ENCODE data around the gene PCDH1.
"Not testable (repeated sequence)": the region's sequence is repeated elsewhere in the genome, so short reads cannot be mapped to it uniquely, and the experiment has no call there.

Gene PCDH1

DNA sequence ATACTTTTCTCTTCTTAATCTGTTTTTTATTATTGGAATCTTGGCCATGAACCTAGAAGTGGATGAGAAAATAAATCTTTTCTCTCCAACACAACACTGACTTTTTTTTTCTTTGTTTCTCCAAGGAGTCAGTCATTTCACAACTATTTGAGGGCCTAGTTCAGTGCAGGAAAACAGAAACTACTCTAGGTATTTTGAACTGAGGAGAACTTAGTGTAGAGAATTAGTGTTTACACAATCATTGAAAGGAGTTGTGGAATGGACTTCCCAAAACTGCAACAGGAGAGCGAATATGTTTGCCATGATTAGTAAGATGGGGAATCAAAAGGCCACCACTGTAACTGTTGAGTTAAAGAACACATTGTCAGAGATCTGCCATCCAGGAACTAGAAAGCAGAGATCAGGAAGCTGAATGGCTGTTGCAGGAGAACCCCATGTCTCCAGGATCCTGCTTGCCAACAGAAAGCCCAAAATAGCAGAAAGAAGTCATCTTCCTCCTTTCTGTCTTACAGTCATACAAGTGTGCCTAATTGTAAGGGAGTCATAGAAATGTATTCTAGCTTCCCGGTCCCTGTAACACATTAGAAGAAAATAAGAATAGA is 20.3 kb upstream of the PCDH1 start:
- DNase-seq (ENCODE audit: low read depth) = no peak

DNA sequence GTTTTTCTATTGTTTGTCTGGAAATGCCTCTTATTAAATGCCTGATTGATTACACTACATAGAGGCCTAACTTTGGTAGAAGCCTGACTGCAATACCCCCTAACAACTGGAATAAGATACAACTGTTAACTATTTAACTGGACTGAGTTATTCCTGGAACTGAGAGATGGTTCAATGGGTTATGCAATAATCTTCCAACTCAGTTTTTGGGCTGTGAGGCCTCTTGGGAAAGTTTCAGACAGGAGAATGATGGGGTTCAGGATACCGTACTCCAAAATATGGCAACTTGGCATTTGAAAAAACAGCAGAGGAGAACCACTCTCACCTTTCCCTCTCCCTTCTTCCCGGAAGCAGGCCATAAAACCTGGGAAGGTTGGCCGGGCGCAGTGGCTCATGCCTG is 19.2 kb upstream of the PCDH1 start:
- no peak for DNase-seq (ENCODE audit: low read depth)

DNA sequence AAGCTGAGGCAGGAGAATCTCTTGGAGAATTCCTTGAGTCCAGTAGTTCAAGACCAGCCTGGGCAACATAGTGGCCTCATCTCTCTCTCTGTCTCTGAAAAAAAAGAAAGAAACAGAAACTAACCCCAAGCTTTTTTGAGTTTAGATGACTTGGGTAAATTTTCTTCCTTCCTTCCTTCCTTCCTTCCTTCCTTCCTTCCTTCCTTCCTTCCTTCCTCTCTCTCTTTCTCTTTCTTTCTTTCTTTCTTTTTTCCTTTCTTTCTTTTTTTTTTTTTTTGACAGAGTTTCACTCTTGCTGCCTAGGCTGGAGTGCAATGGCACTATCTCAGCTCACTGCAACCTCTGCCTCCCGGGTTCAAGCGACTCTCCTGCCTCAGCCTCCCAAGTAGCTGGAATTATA is 12.2 kb upstream of the PCDH1 start:
- DNase-seq (ENCODE audit: low read depth) = not testable (repeated sequence)

DNA sequence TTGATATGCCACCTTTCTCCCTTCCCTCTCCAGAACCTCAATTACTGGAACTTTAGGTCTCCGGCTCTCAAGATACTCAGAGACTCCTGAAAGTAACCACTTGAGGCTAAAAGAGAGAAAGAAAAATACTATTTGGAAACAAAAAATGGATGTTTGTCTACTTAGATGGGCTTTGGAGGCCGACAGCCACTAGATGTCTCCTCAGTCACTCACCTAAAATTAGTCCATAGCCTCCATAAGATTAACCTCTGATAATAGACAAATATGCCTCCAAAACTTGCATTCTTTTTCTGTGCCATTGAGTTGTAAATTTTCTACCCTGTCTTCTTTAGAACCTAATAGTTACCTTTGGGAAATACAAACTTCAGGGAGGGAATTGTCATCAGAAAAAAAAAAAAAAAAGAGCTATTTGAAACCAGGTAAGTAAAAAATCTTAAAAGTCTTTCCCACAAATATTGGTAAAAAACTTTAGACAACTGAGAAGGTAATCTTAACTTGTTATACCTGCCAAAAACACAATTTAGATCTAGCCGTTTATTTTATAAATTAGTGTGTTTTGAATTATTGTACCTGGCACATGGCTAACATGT is 11.2 kb upstream of the PCDH1 start:
- DNase-seq (ENCODE audit: low read depth) = no peak

DNA sequence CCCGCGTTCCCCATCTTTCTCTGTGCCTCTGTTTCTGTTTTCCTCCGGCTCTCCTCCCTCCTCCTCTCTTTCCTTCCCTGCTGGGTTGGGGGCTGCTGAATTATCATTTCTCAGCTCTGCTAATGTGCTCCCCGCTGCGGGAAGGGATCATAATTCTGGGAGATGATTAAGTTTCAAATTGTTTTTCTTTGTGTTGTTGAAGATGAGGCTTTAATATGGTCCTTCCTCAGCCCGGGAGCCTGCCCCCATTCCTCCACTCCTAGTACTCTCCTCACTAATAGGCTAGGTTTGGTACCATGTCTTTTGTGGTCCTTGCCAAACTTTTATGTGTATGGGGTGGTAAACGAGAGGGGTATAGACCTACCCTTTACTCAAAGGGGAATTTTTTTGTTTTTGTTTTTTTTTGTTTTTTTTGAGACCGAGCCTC is 5.7 kb upstream of the PCDH1 start:
- DNase-seq (ENCODE audit: low read depth) = no peak

DNA sequence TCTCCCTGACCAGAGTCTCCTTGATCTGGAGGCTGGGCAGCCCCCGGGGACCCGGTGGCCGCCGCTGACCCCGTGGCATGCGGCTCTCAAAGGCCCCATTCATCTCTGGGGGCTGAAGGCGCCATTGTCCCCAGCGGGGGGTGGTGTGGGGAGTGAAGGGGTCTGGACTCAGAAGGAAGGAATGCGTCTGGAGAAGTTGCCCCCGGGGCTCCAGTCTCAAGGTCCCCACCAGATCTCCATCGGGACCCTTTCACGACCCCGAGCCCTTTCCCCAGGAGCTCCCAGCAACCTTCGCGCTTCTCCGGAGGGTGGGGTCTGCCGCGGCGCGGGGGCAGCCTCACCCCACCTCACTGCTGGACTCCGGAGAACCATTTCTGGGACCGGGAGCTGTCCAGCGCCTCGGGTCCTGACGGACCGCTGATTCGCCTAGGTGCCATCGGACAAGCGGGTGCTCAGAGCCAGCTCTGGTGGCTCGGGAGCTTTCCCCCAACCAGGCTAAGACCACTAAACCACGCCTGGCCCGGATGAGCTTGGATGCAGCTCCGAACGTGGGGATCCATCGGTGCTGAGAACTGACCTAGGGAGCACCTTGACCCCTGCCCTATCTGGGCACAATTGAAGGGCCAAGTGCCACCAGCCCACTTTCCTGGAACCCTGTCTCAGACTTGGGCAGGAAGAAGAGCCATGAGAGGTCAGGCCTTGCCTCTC is 5.1 kb upstream of the PCDH1 start:
- no peak for DNase-seq (ENCODE audit: low read depth)

DNA sequence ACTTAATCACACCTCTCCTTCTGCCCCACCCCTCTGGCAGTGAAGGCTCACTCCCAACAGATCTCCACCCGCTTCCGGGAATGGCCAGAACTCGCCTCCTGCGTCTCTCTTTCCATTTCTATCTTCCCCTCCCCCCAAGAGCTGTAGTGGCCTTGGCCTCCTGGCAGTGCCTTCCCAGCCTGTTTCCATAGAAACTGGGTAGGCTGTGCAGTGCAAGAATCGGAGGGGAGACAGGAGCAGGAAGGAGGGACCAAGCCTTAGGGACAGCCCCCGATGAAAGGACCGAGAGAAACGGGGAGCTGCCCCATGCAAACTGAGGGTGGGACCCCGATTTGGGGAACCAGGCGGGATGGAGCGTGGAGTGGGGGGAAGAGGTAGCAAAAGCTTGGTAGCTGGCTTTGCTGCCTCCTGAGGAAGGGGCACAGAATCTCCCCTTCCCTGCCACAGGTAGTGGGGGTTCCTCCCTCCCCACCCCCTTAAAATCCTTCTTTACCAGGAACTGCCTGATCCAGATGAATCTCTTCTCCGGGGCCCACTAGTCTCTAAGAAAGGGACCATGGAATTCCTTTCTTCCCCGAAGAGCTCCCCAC is 4.5 kb upstream of the PCDH1 start:
- DNase-seq (ENCODE audit: low read depth) = no peak

DNA sequence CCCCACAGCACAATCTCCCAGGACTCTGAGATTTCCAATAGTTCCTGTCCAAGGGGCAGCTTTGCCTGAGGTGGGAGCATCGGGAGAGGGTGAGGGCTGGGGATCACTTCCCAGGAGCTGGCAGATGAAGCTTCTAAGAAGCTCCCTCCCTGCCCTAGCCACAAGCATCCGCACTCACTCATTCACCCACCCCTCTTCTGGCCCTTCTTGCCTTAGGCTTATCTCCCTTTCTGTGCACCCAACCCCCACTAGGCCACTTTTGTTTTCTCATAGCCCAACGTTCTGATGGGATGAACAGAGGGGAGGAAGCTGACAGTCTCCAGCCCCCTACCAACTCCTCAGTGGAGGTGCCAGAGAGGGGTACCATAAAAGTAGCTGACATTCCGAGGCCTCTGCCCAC is 3.7 kb upstream of the PCDH1 start:
- DNase-seq (ENCODE audit: low read depth) = no peak

DNA sequence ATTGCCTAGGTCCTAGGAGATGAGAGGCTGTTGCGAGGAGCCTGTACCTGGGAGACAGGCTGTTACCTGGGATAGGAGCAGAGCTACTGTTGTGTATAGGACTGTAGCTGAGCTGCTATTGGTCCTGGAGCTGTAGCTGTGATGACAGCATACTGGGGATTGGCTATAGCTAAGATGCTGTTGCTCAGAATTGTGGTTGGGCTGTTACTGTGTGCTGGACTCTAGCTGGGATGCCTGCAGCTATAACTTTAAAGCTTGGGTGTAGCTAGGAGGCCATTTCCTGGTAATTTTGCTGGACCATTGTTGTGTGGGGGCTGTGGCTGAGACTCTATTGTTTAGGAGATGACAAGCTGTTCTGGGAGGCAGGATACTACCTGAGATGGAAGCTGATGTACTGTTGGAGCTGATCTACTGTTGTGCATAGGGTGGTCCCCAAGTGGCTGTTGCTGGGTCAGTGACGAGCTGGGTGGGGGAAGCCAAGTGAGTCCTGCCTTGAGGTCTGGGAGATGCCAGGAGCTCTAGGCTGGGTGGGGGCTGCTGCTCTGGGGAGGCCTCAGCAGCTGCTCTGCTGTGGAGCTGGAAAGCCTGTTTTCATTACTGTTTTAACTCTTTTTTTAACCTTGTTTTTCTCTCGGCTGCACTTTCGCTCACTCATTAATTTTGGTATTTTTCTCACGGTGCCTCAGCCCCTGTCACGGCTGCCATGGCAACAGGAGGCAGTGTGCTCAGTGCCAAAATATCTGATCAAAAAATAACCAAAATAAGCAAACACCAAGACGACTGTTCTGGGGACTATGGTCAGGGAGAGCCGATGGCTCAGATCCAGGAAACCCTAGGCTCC is 3.0 kb upstream of the PCDH1 start:
- no peak for DNase-seq (ENCODE audit: low read depth)

DNA sequence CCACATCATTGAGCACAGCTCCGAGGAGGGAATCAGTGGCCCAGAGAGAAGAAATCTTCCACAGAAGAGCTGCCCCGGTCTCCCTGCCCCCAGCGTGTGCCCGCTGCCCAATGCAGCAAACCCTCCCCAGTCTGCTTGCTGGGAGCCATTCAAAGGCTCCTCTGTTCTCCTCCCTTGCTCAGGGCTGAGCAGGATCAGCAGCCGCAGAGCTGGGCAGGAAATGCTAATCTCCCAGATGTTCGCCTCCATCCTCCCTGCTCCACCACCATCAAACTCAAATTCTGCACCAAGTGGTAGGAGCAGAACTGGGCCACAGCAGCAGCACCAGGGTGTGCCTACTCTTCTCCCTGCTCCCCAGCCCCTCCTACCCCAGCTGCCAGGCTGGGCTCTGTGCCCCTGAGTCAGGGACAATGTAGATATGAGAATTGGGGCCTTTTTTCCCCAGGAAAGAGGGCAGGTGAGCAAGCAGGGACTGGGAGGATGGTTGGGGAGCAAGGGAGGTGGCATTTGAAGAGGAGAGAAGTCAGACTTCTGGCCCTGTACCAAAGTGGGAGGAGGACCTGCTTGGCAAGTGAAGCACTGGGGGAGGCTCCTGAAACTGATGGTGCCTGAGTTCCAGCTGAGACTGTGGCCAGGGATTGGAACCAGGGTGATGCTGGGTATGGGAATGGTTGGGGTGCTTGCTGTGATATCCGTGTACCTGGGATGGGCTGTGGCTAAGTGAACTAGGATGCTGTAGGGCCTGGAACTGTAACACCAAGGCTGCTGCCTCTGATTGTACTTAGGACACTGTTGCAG is 1.9 kb upstream of the PCDH1 start:
- DNase-seq (ENCODE audit: low read depth) = no peak

DNA sequence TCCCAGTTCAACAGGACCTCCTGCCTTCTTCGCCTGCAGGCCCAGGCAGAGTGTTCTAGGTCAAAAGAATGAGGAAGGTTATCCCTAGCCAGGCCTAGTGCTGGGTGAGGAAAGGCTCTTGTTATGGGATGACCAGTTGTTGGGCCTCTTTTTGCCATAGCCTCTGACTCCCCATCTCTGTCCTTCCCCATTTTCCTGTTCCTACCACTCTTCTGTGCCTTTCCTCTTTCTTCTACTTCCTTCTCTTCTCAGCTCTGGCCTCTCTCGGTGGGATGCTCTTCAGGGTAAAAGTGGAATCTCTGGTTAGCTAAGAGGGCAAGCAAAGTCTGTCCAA is 1.2 kb upstream of the PCDH1 start:
- no peak for DNase-seq (ENCODE audit: low read depth)

DNA sequence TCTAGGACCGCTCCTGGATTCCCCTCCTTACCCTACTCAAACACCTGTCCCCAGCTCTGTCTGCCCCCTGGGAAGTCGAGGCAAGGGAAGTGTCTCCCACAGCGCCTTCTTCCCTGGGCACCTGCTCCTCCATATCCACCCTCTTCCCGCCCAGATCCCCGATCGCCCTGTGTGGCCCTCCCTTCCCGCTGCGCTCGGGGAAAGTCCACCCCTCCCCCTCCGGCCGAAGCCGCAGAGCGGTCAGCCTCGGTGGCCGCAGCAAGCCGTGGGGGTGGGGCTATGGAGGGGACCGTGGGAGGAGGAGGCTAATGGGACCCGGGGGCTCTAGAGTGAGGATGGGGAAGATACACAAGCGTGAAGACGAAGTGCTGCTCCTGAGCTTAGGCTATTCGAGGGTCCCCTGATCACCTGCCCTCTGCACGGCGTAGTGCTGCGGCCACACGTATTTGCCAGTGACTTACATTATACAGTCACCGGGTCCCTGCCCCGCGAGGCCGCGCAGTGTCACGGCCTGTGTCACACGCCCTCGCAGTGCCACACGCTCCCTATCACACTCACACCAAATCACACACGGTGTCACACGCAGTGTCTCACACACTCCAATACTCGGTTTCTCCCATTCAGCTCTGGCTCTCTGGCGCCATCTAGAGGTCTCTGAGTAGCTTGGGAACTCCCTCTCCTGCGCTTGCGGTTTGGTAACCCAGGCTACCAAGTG is 658 bp upstream of the PCDH1 start:
- peak; percentile 76 for DNase-seq (ENCODE audit: low read depth)

DNA sequence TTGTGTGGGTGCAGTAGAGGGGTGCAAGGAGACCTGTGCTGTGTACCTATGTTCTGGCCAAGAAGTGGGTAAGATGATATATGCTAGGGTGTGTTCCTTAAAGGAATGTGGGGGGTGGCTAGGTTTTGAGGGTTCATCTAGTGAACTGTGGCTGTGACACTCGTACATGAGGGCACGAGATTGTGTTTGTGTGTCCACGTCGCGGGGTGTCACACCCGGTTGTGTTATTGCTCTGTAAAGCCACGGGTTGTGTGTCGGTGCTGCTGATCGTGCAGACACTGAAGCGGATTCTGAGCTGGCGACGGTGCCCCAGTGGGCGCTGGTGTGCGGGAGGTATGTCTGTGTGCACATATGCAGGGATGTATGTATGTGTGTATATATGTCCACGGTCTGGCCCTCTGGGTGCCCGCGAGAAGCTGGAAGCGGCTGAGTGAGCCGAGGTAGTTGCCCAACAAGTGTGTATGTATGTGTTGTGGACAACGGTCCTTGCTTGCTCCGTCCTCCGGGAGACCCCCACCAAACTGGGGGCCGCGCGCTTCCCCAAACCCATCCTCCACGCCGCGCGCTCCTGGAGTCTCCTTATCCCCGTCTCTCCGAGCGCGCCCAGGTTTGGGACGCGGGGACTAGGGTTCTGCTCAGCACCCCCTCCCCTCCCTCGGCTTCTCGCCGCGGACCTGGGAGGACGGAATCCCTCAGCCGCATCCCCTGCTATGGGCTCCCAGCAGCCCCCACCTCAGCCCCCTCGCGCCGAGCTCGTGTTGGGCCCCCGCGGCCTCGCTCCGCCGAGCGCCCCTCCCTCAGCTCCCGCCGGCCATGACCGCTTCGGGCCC is 639 bp downstream of the PCDH1 start:
- no peak for DNase-seq (ENCODE audit: low read depth)

DNA sequence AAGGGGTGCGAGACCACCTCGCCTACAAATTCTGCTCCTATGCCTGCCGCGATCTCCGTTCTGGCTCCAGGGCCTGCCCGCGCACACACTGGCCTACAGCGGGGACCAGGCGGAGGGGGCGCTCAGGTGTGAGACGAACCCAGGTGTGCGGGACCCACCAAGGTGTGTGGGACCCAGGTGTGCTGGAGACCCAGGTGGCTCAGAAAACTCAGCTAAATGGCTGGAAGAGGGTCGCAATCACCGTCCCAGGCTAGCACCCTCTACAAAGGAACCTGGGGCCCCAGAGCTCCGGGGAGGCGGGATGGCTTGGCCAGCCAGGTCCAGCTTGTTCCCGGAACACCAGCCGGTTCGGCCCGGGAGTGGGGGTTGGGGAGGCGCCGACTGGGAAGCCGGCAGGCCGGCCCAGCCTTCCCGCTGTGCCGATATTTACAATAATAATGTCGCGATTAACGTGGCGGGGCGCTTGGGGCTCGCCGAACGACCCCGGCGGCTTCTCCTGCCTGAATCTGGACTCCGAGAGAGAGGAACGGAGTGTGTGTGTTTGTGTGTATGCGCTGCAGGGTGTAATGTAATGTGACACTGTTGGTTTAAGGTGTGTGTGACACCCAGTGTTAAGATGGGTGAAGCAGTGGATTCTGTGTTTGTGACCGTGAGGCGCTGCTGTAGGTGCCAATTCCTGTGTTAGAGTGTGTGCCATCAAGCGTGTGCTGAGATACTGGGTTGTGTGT is 1.4 kb downstream of the PCDH1 start:
- DNase-seq (ENCODE audit: low read depth) = no peak

DNA sequence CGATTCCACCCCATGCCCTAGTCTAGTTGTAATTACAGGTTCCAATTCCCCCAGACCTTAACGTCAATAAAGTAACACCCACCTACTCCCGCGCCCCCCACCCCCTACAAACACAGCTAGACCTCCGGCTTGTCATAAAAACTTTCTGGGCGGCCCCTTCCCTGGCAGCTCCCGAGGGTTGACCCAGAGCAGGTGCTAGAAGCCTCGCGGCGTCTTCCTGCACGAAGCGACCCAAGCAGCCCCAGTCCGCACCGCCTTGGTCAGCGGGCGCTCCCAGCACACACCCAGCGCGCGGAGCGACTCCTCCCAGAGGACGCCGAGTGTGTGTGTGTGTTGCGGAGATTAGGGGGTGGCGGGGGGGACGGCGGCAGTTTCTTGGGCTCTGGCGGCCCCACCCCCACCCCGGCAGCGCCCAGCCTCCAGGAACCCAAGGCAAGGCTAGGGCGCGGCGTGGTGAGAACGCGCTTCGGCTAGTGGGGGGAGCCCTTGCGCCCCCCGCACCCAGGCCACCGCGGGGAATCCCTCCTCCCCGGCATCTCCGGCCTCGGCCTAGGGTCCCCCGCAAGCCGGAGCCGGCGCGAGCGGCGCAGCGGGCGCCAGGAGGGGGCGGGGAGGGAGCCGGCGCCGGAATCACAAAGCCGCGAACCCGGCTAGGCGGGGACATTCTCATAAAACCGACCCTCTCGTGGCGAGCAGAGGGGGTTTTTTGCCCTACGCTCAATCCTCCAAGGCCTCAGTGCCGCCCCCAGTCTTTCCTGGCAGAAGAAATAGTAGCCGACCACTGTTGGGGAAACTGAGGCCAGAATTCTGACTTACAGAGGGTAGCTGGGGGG is 2.2 kb downstream of the PCDH1 start:
- DNase-seq (ENCODE audit: low read depth) = no peak

DNA sequence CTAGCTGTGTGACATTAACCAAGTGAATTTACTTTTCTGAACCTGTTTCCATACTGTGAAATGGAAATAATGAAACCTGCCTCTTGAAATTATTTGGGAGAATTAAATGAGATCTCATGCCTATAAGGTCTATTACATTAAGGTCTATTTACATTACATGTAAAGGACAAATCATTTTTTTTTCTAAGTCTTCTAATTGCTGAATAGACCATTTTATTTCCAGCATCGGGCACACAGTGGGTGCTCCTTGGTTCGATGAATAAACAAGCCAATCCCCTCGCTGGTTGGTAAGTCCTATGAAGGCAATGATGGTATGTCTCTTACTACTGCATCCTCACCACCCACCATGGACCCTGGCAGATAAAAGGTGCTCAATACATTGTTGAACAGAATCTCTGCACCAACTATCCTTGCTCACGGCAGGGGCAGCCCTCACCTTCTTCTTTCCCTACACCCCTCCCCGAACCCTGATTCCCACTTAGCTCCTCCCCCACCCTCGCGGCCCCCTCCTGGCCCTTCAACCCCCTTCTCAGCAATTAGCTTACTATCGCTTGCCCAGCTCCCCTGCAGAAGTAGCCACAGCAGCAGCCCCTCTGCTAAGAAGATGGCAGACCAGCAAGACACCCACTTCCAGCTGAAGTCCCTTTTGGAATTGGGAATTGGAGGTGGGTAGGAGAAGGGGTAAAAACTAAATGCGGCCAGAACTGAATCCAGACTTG is 3.0 kb downstream of the PCDH1 start:
- no peak for DNase-seq (ENCODE audit: low read depth)

DNA sequence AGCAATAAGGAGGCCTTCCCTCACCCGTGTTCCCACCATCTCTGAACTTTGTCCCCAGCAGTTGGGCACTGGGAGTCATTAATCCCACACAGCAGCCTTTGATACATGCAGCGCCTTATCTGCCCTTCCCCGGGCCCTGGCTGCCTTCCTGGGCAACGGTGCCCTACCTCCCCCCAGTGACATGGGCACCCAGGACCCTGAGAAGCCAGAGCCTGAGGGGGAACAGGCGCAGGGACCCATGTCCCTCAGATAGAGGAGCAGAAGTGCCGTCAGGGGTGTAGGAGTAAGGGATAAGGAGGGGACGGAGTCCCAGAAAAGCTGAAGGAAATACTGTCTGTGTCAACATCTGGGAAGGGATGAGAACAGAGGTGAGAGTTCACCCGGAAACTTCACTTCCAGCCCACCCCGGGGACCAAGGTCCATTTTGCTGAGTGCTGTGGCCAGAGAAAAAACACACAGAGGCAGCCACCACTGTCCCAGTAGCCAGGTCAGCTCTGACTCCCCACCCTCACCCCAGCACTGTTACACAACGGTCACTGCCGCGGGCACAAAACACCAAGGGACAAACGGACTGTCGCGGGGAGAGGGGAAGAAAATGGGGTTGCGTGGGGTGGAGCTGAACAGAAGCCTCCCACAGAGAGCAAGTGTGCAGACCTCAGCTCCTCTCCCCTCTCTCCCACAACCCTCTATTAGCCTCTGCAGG is 3.8 kb downstream of the PCDH1 start:
- DNase-seq (ENCODE audit: low read depth) = no peak

Data from T-helper 22 cell (primary cell).